ENCODE results near the gene DLAT.

- TF ChIP-seq, protein P1, sequence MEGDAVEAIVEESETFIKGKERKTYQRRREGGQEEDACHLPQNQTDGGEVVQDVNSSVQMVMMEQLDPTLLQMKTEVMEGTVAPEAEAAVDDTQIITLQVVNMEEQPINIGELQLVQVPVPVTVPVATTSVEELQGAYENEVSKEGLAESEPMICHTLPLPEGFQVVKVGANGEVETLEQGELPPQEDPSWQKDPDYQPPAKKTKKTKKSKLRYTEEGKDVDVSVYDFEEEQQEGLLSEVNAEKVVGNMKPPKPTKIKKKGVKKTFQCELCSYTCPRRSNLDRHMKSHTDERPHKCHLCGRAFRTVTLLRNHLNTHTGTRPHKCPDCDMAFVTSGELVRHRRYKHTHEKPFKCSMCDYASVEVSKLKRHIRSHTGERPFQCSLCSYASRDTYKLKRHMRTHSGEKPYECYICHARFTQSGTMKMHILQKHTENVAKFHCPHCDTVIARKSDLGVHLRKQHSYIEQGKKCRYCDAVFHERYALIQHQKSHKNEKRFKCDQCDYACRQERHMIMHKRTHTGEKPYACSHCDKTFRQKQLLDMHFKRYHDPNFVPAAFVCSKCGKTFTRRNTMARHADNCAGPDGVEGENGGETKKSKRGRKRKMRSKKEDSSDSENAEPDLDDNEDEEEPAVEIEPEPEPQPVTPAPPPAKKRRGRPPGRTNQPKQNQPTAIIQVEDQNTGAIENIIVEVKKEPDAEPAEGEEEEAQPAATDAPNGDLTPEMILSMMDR (IDR thresholded peaks at IDR 0.05): no peak
- no peak for TF ChIP-seq POLR2A (IDR thresholded peaks at IDR 0.05)
These were observed 7.7 kb upstream of the DLAT start for GRCh38 chr11:112017538-112017937.
